ENCODE measurements around the gene ESPNL.

The ESPNL gene

DNA sequence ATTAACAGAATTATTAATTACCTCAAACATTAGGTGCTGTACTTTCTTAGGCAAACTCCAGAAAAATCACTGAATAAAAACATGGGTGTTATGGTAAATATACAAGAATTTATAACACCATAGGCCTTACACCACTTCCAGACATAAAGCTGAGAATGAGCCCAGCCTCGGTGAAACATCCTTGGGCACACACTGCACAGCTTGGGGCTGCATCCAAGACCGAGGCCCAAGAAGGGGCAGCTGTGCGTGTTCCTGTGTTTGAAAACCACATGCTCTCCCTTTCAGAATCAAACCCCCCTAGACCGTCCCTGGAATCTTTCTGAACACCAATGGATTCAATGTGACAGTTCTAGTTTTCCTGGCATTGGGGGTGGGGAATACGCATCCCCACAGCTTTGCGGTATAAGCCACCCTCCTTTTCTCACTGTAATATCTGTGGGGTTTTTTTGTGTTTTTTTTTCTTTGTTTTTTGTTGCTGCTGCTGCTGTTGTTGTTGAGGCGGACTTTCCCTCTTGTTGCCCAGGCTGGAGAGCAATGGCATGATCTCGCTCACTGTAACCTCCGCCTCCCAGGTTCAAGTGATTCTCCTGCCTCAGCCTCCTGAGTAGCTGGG, 71.5 kb downstream of the ESPNL start:
- DNase-seq (ENCODE audit: low read depth in 2 of 2), result no peak

GRCh38 chr2:238172439-238172838, 72.3 kb downstream of the ESPNL start:
- no peak for DNase-seq (ENCODE audit: low read depth in 2 of 2)

GRCh38 chr2:238173692-238174091, 73.6 kb downstream of the ESPNL start:
- DNase-seq (ENCODE audit: low read depth in 2 of 2), result no peak

DNA sequence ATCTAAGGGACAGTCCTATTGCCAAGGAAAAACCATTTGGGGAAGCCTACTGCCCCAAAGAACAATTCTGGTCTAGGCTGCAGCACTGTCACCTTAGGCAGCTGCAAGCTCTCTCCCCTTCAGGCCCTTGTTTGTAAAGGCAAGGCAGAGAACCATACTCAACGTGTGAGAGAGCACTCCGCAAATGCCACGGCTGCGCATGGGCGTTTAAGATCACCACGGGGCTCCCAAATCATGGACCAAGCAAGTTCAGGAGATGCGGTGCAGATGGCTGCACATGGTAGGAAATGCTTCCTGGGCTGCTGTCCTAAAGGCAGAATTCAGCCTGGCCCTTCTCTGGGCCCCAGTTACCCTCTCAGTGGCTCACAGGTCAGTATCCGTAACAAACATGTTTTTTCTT, 74.2 kb downstream of the ESPNL start:
- DNase-seq (ENCODE audit: low read depth in 2 of 2), result no peak

DNA sequence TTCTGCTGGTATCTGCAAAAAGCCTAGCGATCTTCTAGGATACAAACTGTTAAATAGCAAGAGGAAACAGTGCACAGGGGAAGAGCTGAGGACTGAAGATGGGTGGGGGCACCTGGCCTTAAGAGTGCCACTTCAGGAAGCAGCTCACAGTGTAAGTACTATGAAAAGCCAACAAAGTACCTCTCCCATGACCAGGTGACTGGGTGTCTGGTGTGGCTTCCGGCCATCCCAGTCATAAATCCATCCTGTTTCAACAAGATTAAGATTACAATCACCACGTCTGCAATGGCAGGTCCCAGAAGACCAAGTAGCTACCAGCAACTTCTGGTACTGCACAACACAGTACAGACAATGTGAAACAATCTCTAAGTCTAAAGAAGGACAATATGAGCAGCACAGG, 74.6 kb downstream of the ESPNL start:
- no peak for DNase-seq (ENCODE audit: low read depth in 2 of 2)

GRCh38 chr2:238176613-238177012, 76.5 kb downstream of the ESPNL start:
- no peak for DNase-seq (ENCODE audit: low read depth in 2 of 2)

DNA sequence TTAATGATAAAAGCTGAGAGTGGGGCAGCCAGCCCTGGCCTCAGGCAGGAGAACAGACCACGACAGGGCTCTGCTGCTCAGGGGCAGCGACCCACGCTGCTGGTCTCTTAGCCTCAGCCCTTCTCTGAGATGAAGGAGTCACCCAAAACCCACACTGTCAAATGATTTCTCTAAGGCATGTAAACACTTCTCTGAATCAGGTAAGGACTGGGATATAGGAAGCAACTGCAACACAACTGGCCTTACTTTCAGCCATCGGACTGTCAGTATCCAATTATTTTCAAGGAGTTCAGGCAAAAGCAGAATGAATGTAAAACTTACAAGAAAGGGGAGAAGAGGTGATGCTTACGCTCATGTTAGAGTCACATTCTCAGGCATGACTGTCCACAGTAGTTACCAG, 80.4 kb downstream of the ESPNL start:
- no peak for DNase-seq (ENCODE audit: low read depth in 2 of 2)

GRCh38 chr2:238182362-238182761, 82.2 kb downstream of the ESPNL start:
- no peak for DNase-seq (ENCODE audit: low read depth in 2 of 2)

Measured in fibroblast of skin of left biceps (primary cell).